Measurements from ENCODE around the gene NPTXR.

The NPTXR gene

GRCh38 chr22:38770257-38770949 lies 73.4 kb downstream of the NPTXR start:
- DNase-seq (ENCODE audit: low read depth), result no peak
- H3K4me3 ChIP-seq (ENCODE audit: low read length), result no peak overlapping the region
- TF ChIP-seq, protein P1, sequence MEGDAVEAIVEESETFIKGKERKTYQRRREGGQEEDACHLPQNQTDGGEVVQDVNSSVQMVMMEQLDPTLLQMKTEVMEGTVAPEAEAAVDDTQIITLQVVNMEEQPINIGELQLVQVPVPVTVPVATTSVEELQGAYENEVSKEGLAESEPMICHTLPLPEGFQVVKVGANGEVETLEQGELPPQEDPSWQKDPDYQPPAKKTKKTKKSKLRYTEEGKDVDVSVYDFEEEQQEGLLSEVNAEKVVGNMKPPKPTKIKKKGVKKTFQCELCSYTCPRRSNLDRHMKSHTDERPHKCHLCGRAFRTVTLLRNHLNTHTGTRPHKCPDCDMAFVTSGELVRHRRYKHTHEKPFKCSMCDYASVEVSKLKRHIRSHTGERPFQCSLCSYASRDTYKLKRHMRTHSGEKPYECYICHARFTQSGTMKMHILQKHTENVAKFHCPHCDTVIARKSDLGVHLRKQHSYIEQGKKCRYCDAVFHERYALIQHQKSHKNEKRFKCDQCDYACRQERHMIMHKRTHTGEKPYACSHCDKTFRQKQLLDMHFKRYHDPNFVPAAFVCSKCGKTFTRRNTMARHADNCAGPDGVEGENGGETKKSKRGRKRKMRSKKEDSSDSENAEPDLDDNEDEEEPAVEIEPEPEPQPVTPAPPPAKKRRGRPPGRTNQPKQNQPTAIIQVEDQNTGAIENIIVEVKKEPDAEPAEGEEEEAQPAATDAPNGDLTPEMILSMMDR (conservative IDR thresholded peaks at IDR 0.05; ENCODE audit: low read depth, low read length), result no peak
